OCI-M2 (cell line): ENCODE data around the gene B3GALT4.

Source experiments
- DNase-seq: peaks from one replicate; lab custom pipeline; 2025; ENCODE audit not compliant: unreplicated experiment; lab: John Stamatoyannopoulos, UW

B3GALT4 gene

DNA sequence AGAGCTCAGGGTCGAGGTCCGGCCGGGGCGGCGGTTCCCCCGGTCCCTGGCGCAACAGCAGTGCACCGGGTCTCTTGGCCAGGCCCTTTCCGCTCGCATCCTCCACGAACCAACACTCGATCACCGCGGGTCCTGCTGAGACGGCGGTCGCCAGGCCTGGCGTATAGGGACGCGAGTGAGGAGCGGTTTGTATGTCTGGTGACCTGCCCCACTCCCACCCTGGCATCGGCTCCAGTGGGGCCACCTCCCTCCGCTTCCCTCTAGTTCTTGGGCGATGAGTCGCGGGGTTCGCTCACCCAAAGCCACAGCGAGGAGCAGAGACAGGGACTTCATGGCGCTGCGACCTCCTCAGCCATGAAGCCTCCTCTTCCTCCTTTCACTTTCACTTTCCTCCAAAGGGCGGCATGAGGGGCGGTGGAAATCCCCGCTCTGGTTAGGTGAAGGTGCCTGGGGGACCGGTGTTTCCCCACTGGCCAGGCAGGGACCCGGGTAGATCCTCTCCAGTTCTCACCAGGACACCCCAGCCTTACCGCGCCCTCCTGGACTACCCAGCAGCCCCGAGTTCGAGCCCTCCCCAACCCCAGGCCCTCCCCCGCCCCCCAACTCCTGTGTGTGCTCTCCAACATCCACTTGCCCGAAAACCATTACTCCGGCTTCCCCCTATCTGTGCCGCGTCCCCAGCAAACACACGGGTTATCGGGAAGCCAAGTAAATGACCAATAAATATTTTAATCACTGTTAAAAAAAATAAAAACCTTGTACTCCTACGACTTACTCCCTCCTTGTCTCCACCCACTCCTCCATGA is 37.0 kb downstream of the B3GALT4 start, which contains the start of gene TAPBP:
Gene TAPBP, minus strand, starts transcription at position 370 of the 806 bp plus-strand sequence. Its CDS starts 37 bp downstream, at position 333.
- DNase-seq, result no peak

DNA sequence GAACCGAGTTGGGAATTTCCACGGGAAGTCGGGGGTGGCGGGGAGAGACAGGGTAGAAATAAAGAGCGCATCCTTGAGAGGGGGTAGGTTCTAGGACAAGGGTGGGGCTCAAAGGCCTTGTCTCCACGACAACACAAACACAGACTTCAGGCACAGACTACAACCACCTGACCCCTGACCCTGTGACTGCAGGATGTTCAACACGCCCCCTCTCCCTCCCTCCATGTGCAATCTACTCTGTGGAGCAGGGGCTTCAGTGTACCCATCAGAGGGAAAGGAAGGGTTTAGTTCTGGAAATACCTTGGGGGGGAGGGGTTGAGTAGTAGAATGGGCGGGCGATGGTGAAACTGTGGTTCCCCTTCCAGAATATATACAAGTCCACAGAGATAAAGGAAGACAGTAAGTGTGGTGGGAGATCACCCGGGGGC is 37.6 kb downstream of the B3GALT4 start:
- peak; percentile 38 for DNase-seq

DNA sequence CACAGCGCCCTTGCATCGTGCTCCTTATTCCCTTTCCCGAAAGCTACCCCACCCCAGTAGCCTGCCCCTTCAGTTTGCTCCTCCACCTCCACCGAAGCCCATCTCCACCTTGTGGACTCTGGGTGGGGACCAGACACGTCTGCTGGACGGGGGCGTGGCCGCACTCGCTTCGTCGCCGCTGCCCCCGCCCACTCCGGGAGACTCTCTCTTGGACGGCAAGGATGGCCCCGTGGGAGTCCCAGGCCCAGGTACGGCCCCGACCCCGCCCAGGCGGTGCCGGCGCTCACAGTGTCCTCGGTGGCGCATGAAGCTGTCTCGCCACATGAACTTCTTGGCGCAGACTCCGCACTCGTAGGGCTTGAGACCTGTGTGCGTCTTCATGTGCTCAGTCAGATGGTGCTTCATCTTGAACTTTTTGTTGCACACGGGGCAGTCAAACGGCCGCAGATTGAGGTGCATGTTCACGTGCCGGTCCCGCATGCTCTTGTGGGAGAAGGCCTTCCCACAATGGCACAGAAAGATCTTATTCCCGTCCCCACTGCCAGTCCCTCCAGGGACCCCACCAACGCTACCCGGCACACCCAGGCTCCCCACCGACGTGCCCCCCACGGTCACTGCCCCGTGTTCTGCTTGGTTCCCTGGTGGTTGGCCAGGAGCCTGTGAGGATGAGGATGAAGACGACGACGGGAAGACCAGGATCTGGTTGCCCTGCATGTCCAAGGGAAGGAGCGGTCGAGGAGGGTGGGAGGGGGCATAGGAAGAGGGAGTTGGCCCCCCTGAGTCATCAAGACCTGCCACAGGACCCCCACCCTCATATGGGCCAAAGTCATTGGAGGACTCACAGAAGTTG is 38.2 kb downstream of the B3GALT4 start:
- DNase-seq, result no peak

- DNase-seq, result no peak
These were observed 39.1 kb downstream of the B3GALT4 start for GRCh38 chr6:33315793-33316602.

- no peak for DNase-seq
These were observed 39.9 kb downstream of the B3GALT4 start for GRCh38 chr6:33316603-33317418.

DNA sequence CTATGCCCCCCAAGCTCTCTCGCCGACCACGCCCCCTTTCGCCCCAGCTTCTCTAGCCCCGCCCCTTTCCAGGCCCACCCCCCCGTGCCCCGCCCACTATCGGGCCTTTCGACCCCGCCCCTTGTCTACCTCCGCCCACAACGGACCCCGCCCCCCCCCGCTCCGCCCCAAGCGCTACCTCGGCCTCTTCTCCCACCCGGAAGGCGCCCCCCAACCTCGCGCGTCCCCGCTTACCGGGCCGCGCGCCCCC is 40.4 kb downstream of the B3GALT4 start:
- no peak for DNase-seq

- DNase-seq, result peak; percentile 95
These were observed 40.9 kb downstream of the B3GALT4 start, which contains the start of gene ZBTB22 for GRCh38 chr6:33317669-33318425. Gene ZBTB22, minus strand, starts transcription at chr6:33317744. Its CDS starts 828 bp downstream, at chr6:33316916.

GRCh38 chr6:33318426-33319073 is 41.6 kb downstream of the B3GALT4 start:
- no peak for DNase-seq

DNA sequence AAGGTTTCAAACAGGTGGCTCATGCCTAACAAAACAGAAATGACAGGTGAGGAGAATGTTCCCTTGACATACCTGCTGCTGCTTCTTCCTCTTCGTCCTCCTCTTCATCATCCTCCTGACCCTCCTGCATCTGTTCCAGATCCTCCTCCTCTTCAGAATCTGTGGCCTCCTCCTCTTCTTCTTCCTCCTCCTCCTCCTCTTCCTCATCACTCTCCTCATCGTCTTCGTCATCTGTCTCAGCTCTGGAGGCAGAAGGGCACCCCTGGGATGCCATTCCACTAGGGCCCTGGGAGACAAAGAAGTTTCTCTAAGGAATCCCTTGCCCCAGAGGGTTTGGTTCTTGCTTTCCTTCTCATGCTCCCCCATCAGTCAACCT is 43.0 kb downstream of the B3GALT4 start:
- DNase-seq, result no peak

DNA sequence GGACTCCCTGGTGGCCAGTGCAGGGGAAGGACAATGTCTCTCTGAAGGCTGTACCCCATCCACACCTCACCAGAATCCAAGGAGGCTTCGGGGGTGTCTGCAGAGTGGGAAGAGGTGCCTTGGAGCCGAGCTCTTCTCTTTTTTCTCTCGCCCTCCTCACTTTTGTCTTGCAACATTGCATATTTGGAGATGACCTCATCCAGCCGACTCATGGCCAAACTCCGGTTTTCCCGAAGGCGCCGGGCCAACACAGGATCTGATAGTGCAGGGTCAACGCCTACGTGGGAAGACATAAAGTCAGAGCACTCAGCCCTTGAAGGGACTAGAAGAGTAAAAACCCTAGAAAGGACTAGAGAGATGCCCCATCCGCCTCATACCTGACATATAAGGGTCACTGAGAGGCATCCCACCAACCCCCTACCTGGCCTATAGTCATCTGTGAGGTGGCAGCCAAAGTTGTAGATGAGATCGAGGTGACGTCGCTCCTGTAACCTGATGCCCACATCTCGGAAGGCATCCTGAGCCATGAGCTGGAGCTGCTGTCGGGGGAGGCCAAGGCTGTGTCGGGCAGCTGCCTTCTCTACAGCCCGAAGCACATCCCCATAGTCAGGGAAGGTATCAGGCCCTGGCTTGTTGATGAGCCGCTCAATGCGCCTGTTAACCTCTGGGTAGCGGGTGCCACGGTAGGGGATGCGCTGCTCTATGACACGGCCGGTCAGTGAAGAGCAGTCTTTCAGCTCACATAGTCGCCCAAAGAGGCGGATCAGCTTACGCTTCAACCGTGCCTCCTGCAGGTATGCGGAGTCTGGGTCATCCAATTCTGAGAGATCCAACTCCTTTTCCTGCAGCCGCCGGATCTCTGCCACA is 43.6 kb downstream of the B3GALT4 start:
- no peak for DNase-seq

DNA sequence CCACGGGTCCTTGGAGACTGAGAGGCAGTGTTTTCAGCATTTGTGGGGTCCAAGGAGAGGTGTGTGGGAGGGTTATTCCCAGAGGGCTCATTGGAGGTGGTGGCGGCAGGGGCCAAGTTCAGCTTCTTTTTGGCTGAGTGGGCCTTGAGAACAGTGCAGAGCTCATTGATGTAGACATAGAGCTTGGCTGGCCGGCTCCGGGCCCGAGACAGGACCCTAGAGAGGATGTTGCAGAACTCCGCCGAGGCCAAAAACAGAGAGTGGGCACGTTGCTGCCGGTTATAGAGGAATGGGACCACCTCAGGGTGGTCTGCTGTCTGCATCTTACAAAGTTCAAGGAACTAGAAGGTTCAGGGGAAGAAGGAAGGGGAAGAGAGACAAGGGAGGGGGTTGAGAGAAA is 44.3 kb downstream of the B3GALT4 start:
- DNase-seq, result no peak

- DNase-seq, result no peak
These were observed 46.7 kb downstream of the B3GALT4 start for GRCh38 chr6:33323623-33323948.

GRCh38 chr6:33324125-33324524 is 47.2 kb downstream of the B3GALT4 start:
- DNase-seq, result no peak
